AG09319 (cell line): ENCODE measurements around the gene TIMM17B.

Source experiments
- DNase-seq: peaks from one replicate; pipeline ENCODE4 v3.0.0-alpha.2; 2010; ENCODE audit warnings: low read depth; ENCODE audit errors: extremely low read depth
- TF ChIP-seq, protein P1 (sequence below): IDR thresholded peaks from 2 replicates; pipeline ENCODE4 v1.5.1; 2011; ENCODE audit warnings: low read depth, mild to moderate bottlenecking, inconsistent platforms, low read length, moderate library complexity

TIMM17B gene

DNA sequence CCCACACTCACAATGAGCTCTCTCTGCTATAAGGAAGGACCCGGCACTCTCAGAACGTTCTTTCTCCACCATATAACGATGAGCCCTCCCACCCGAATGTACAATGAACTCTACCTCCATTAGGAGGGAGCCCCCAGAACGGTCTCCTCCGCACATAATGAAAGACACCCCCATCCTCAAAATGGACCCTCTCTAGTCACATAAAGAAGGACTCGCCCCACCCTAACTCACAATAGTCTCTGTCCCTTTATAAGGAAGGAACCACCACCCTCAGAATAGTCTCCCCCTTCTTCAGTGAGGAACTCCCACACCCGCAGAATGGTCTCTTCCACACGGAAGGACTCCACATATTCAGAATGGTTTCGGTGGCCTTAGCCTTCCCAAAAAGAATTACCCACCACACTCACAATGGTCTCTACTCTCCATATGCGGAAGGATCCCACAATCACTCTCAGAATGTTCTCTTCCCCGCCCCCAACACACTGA lies 13.4 kb upstream of the TIMM17B start:
- DNase-seq: no peak

DNA sequence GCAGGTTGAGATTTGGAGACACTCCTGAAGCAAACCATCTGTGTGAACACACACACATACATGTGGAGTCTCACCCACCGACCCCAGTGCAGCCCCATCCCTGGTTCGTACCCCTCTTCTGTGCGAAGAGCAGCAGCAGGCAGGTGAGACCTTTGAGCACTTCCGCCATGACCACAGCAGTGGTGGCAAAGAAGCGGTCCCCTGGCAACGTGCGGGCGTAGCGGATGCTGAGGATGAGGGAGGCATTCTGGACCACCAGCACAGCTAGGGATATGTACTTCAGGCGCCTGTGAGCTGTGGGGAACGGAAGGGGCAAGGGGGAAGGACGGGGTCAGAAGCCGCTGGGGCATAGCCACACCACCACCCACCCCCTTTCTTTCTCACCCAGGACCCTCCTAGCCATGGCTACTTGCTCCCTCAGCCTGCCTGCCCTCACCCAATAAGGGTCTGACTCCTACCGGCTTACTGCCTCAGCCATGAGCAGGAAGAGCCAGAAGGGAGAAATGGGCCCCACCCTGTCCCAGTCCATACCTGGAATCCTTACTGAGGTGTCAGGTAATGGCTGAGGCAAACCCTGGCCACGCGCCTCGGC lies 12.2 kb upstream of the TIMM17B start:
- no peak for DNase-seq
- TF ChIP-seq, protein P1, sequence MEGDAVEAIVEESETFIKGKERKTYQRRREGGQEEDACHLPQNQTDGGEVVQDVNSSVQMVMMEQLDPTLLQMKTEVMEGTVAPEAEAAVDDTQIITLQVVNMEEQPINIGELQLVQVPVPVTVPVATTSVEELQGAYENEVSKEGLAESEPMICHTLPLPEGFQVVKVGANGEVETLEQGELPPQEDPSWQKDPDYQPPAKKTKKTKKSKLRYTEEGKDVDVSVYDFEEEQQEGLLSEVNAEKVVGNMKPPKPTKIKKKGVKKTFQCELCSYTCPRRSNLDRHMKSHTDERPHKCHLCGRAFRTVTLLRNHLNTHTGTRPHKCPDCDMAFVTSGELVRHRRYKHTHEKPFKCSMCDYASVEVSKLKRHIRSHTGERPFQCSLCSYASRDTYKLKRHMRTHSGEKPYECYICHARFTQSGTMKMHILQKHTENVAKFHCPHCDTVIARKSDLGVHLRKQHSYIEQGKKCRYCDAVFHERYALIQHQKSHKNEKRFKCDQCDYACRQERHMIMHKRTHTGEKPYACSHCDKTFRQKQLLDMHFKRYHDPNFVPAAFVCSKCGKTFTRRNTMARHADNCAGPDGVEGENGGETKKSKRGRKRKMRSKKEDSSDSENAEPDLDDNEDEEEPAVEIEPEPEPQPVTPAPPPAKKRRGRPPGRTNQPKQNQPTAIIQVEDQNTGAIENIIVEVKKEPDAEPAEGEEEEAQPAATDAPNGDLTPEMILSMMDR: no peak

More for the DNA sequence above, 13.4 kb upstream of the TIMM17B start:
- TF ChIP-seq, protein P1: no peak

DNA sequence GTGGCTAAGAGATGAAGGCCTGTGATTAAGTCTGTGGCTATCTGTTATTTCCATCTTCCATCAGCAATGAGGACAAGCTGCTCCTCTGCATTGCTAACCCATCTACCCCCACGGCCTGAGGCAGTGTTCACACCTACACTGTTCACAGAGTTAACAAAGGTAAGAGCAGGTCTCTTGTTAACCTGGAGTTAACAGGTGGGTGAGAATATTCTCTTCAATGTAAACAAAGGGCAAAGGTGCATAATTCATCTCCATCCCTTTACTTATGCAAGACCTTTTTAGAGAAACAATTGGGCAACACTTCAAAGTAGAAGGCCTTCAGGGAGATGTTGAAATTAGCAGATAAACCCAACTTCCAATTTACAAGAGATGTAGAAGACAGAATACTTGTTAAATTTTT lies 11.0 kb upstream of the TIMM17B start:
- DNase-seq: no peak
- TF ChIP-seq, protein P1: no peak

DNA sequence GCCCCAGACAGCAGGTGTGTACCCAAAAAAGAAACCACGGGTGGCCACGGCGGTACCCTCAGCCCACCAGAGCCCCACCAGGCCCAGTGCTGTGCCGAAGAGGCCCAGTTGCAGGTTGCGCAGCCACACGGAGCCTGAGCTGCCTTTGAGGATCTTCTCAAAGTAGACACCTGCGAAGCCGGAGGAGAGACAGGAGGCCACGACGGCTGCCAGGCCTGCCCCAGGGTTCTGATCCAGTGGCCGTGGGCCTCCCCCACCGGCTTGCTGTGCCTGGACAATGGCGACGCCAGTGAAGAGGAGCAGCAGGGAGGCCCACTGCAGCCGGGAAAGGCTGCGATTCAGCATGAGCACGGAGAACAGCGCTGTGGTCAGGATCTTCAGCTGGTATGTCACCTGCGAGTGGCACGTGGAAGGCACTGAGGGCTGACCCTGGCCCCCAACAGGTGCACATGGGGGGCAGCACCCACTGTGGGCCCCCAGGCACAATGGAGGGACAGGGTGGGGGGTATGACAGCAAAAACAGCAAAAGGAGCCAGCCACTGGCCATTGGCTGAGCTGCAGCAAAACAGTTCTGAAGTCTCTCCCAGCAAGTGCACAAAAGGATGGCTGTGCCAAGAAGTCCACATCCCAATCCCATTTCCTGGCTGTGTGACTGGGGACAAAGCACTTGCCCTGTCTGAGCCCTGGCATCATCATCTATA lies 7.7 kb upstream of the TIMM17B start:
- TF ChIP-seq, protein P1: no peak
- DNase-seq: no peak

GRCh38 chrX:48904626-48905025 lies 7.1 kb upstream of the TIMM17B start:
- TF ChIP-seq, protein P1: no peak
- no peak for DNase-seq

- TF ChIP-seq, protein P1: no peak
- DNase-seq: no peak
Measured at GRCh38 chrX:48904180-48904579, 6.6 kb upstream of the TIMM17B start.

DNA sequence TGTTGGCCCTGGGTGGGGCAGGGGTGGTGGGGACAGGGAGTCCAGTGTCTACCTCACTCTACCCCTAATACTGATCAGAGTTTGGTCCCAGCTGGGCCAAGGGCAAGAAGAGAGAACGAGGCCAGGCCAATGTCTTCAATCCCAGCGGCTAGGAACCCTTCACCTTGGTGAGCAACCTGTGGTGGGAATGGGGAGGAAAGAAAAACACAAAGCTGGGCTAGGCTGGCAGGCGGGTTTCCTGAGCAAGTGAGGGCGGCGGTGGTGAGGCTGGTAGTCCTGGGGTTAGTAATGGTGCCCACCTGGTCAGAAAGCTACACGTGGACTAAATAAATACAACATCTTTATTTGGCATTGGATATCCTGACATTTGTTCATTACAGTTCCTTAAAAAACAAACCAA lies 5.7 kb upstream of the TIMM17B start:
- TF ChIP-seq, protein P1: no peak
- DNase-seq: no peak
